Putamen (tissue), 1 donor: ENCODE results near the gene CDC42SE2.
"Not testable (repeated sequence)": the region's sequence is repeated elsewhere in the genome, so short reads cannot be mapped to it uniquely, and the experiment has no call there.

Source experiments
- DNase-seq: peaks from one replicate; pipeline ENCODE4 v3.0.0-alpha.2; 2016; ENCODE audit warnings: low spot score

The CDC42SE2 gene

DNA sequence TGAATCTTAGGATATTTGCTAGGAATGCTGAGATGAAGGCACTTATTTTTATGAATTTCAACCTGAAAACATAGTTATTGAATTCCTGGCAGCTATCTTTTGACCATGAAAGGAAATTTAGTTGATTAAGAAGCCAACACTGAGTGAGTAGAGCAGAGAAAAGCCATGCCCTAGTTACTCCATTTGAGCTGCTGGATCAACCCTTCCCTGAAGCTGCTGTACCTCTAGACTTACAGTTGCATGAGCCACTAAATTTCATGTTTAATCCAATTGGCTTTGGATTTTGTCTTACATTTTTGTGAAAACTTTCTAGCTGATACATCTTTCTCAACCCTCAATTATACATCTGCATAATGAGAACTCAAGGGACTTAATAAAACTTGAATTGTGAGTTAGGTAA is 54.6 kb downstream of the CDC42SE2 start:
- no peak for DNase-seq

DNA sequence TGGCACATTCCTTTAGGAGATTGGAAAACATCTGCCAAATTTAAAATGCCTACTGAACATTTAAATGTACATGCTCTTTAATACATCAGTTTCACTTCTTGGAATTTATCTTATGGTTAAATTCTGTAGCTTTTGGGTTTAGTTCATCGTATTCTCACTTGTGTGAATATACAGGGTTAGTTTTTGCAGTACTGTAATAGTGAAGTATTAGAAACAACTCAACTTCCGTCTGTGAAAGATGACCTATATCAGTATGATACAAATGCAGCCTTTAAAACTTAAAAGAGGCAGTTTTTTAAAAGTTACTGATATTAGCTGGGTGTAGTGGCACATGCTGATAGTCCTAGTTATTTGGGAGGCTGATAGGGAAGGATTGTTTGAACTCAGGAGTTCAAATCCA is 57.2 kb downstream of the CDC42SE2 start:
- no peak for DNase-seq

DNA sequence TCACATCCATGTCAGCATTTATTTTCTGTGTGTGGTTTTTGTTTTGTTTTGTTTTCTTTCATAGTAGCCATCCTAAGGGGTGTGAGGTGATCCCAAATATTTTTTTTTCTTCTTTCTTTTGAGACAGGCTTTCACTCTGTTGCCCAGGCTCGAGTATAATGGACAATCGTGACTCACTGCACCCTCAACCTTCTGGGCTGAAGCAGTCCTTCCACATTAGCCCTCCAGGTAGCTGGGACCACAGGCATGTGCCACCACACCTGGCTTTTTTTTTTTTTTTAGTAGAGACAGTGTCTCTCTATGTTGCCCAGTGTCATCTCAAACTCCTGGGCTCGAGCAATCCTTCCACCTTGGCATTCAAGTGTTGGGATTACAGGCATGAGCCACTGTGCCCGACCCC is 59.1 kb downstream of the CDC42SE2 start:
- DNase-seq: no peak

DNA sequence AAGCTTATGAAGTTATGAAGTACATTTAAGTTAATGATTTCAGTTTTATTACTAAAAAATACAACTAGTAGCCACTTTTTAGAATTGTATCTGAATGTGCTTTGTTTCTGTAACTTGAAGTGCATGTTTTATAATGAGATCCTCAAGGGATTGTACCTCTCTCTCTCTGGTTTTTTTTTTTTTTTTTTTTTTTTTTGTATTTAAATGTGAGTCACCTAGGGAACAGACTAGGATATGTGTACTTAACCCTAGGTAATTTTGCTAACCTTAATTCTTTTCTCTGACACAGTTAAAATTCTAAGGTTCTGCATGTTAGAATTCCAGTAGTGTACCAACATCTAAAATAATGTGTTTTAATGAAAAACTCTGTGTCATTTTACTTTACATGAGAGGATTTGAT is 59.5 kb downstream of the CDC42SE2 start:
- no peak for DNase-seq

DNA sequence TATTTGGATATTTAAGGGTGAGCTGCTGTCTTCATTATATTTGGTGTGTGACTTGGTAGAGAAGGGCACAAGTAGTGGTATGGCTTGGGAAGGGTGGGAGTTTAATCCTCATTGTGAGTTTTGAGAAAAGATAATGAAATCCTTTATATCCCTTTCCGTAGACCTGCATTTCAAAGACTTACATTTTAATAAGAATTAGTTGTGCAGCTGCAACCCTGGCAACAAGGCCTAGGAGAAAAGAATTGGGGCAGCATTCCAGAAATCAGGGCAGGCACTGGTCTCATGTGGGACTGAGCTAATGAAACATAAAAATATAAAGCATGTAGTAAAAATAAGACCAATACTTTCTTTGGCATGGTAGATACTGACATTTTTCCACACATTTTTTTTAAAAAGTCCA is 60.5 kb downstream of the CDC42SE2 start:
- peak; percentile 80 for DNase-seq

DNA sequence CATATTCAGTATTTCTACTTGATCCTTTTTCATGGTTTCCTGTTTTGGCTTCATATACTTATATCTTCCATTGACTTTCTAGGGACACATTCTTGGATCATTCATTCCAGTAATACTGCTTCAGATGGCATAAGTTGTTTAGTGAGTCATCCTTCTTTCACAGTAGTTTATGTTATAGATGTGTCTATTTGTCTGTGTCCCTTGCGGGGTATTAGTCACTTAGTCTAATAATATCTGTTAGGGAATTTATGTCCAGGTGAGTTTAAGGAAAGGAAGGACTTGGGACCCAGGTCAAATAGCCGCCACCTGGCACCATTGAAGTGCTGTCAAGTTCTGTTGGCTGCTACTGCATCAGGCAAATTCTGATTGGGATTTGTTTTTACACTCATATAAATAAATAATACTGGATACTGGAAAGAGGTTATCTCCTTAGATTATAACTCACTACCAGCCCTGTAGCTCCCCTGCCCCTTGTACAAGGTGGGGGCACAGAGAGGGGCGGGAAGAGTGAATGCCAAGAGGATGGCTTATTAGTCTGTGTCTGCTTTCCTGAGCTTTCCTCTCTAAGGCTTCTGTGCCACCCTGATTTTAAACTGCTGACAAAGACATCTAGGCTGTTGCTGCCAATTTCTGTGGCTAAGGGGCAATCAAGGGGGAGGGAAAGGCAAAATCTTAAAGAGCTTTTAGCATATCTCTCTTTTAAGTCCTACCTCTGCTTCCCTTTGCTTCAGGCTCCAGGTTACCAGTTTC is 64.9 kb downstream of the CDC42SE2 start:
- DNase-seq: no peak

DNA sequence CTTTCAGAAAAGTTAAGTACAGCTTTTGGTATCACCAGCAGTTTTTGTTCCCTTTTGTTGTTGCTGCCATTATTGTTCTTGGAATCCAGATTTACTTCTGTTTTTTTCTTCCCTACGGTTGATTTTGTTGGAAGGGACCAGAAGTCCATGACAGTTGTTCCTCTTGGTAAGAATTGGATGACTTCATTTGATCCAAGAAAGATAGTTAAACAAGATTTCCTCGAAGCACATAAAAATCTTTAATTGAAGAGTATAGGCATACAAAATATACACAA is 65.4 kb downstream of the CDC42SE2 start:
- no peak for DNase-seq

DNA sequence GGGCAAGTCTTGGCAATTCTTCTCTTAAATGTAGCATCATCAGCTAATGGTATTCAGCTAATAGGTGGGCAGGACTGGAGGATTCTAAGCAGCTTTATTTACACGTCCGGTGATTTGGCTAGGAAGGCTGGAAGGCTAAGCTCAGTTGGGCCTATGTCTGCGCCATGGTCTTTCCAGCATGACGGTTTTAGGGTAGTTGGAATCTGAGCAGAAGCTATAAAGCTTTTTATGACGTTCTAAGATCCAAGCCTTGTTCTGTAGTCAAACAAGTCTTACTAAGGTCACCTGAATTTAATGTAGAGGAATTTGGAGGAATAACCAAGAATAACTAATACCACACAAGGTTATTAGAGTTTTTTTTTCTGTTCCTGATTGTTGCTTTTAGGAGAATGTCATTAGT is 66.2 kb downstream of the CDC42SE2 start:
- DNase-seq: no peak

DNA sequence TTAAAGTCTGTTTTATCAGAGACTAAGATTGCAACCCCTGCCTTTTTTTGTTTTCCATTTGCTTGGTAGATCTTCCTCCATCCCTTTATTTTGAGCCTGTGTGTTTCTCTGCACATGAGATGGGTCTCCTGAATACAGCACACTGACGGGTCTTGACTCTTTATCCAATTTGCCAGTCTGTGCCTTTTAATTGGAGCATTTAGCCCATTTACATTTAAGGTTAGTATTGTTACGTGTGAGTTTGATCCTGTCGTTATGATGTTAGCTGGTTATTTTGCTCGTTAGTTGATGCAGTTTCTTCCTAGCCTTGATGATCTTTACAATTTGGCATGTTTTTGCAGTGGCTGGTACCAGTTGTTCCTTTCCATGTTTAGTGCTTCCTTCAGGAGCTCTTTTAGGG is 71.9 kb downstream of the CDC42SE2 start:
- DNase-seq: not testable (repeated sequence)

DNA sequence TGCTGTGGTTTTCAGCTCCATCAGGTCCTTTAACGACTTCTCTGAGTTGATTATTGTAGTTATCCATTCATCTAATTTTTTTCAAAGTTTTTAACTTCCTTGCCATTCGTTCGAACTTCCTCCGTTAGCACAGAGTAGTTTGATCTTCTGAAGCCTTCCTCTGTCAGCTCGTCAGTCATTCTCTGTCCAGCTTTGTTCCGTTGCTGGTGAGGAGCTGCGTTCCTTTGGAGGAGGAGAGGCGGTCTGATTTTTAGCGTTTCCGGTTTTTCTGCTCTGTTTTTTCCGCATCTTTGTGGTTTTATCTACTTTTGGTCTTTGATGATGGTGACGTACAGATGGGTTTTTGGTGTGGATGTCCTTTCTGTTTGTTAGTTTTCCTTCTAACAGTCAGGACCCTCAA is 72.9 kb downstream of the CDC42SE2 start:
- DNase-seq: not testable (repeated sequence)

DNA sequence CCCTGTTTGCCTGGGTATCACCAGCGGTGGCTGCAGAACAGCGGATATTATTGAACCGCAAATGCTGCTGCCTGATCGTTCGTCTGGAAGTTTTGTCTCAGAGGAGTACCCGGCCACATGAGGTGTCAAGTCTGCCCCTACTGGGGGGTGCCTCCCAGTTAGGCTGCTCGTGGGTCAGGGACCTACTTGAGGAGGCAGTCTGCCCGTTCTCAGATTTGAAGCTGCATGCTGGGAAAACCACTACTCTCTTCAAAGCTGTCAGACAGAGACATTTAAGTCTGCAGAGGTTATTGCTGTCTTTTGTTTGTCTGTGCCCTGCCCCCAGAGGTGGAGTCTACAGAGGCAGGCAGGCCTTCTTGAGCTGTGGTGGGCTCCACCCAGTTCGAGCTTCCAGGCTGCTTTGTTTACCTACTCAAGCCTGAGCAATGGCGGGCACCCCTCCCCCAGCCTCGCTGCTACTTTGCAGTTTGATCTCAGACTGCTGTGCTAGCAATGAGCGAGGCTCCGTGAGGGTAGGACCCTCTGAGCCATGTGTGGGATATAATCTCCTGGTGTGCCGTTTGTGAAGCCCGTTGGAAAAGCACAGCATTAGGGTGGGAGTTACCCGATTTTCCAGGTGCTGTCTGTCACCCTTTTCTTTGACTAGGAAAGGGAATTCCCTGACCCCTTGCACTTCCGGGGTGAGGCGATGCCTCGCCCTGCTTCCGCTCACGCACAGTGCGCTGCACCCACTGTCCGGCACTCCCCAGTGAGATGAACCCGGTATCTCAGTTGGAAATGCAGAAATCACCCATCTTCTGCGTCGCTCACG is 73.6 kb downstream of the CDC42SE2 start:
- DNase-seq: not testable (repeated sequence)

DNA sequence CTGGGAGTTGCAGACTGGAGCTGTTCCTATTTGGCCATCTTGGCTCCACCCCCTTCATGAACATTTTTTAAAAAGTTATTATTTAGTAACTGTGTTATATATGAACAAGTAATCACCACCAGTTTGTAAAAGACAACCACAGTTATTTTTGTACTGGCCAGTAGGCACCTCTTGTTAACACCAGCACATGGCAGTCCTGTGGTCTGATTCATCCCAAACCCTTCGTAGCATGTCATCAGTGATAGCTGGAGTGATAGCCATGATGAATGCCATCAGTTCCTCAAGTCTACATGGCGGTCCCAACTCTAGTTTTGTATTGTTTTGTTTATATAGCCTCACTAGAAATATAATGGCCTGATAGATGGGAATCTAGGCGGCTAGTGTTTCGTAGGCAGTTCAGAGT is 74.2 kb downstream of the CDC42SE2 start:
- DNase-seq: no peak

DNA sequence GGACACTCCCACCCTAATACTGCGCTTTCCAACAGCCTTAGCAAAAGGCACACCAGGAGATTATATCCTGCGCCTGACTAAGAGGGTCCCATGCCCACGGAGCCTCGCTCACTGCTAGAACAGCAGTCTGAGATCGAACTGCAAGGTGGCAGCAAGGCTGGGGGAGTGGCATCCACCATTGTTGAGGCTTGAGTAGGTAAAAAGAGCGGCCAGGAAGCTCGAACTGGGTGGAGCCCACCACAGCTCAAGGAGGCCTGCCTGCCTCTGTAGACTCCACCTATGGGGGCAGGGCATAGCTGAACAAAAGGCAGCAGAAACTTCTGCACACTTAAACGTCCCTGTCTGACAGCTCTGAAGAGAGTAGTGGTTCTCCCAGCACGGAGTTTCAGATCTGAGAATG is 80.4 kb downstream of the CDC42SE2 start:
- not testable (repeated sequence) for DNase-seq

DNA sequence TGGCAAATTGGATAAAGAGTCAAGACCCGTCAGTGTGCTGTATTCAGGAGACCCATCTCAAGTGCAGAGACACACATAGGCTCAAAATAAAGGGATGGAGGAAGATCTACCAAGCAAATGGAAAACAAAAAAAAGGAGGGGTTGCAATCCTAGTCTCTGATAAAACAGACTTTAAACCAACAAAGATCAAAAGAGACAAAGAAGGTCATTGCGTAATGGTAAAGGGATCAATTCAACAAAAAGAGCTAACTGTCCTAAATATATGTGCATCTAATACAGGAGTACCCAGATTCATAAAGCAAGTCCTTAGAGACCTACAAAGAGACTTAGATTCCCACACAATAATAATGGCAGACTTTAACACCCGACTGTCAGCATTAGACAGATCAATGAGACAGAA is 82.4 kb downstream of the CDC42SE2 start:
- DNase-seq: not testable (repeated sequence)

DNA sequence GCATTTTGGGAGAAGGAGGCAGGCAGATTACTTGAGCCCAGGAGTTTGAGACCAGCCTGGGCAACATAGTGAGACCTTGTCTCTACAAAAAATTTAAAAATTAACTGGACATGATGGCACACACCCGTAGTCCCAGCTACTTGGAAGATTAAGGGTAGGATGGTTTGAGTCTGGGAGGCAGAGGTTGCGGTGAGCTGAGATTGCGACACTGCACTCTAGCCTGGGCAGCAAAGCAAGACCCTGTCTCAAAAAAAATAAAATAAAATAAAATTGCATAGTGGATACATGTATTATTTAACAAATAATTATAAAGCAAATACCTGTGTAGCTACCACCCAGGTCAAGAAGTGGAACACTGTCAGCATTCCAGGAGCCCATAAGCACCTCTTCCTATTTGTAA is 90.1 kb downstream of the CDC42SE2 start:
- no peak for DNase-seq

DNA sequence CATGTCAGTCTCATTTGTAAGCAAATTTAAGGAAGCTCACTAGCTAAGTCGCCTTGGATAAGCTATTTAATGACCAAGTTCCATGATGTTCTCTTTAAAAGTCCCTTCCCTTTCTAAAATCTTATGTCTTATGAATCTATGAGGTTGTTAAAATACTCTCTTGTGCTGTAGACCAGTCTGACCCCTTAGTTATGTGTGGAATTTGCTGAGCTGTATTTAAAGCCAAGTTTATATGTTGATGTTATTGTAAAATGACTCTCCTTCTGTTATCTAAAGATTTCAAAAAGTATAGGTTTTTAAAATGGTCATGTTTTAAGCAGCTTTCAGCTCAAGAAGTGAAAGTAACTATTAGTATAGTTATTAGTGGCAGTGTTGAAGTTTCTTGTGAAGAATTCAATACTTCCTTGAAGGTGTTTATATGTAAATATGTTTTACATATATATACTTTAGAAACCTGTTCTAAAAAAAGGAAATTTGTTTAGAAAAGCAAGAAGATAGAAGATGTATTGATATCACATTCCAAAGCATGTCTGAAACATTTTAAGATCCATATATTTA is 92.2 kb downstream of the CDC42SE2 start:
- no peak for DNase-seq

DNA sequence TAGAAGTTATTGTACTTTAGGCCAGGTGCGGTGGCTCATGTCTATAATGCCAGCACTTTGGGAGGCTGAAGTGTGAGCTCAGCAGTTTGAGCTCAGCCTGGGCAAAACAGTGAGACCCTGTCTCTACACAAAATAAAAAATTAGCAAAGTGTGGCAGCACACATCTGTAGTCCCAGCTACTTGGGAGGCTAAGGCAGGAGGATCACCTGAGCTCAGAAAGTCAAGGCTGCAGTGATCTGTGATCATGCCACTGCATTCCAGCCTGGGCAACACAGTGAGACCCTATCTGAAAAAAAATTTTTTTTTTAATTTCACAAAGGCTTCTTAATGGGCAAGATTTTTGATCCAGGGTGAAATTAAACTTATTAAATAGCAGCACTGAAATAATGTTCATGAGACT is 92.8 kb downstream of the CDC42SE2 start:
- no peak for DNase-seq

DNA sequence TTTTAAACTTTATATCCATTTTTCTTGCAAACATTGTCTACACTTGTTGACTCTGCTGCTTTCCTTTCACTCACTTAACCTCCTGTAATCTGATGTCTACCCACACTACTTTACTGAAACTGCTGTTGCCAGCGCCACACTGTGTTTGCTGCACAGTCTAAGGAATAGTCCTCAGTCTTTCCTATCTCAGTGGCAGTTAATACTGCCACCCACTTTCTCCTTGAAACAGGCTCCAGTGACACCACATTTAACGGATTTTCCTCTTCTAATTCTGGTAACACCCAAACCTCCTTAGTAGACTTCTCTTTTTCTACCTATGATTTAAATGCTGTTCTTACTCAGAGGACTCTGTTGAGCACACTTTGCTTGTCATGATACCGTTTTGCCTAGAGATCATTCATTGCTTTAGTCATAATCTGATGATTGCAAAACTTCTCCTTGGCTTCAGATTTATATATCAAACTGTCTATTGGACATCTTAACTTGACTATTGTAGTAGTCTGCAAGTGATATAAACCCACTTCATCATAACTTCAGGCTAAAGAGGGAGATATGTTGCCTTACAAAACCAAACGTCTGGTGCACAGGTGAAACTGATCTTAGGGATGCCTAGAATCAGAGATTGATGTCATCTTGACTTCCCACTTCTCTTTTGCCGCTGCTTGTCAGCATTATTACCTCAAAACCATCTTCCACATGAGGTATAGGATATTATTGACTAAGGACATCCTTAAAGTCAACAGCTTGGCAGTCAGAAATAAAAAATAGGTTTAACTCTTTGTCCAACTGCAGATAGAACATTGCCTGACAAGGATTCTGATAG is 94.1 kb downstream of the CDC42SE2 start:
- peak; percentile 47 for DNase-seq

DNA sequence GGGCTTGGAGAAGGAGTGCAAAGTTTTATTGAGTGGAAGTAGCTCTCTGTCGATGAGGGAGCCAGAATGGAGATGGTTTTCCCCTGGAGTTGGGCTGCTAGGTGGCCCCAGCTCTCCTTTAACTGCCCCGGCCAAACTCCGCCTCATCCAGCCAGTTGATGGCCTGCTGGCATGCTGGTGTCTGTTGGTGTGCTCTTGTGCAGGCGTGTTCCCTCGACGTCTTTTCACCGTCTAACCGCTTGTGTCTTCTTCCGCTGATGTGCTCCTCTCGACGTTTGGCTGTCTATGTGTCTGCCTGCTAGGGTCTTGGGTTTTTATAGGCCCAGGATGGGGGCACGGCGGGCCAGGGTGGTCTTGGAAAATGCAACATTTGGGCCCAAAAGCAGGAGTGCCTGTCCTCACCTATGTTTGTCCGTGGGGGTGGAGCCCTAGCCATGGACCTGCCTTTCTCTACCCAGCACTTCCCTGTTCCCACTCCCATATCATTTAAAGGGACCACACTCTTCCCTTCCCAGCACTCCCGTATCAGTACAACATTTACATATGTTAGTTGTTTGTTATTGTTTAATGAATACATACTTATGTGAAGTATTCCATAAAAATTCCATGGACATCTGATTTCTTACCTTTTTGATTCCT is 97.9 kb downstream of the CDC42SE2 start:
- DNase-seq: no peak

DNA sequence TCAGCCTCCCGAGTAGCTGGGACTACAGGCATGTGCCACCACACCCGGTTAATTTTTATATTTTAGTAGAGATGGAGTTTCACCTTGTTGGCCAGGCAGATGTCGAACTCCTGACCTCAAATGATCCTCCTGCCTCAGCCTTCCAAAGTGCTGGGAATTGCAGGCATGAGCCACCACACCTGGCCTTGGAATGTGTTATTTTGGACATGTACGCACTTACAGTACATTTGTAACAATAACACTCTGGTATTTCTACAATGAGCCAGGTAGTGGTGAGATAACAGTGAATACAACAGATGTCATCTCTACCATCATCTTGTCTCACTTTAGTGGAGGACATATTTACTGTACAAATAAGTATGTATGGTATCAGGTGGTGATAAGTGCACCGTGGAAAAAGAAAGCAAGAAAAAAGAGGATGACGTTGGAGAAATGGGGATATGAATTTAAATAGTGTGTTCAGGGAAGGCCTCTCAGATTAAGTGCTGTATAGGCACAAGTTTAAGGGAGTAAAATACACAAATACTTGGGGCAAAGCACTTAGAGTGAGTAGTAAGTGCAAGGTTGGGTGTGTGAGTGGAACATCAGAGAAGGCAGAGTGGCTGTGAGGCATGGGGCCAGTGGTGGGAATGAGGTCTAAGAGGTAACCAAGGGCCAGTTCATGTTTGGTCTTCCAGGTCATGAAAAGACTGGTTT is 100.1 kb downstream of the CDC42SE2 start:
- DNase-seq: no peak

DNA sequence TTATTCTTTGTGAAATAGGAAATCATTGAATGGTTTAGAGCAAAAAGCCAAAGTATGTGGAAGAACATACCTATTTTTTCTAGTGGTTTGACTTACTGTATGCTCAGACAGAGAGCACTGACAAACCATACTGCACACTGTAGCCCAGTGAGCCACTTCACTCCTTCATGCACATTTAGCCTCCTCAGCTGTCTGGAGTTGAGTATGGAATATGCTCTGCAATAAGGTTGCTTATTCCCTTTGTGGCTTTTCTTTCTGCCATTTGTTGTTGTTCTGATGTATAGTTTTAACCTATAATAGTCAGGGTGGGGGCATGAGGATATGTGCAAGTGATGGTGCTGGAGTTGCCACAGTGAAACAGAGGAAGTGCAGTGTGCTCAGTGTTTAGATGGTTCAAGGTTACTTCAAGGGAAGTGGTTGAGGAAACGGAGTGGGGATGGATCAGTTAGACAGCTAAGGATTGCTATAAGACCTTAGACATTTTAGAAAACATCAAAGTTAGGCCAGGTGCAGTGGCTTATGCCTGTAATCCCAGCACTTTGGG is 100.7 kb downstream of the CDC42SE2 start:
- DNase-seq: no peak
